IPS-NIHi7 (cell line): ENCODE measurements around the gene CNPY4.

Experiments used
- DNase-seq: peaks from one replicate; pipeline ENCODE4 v3.0.0; 2012; ENCODE audit warnings: mixed read lengths; ENCODE audit errors: extremely low spot score

Gene CNPY4

DNA sequence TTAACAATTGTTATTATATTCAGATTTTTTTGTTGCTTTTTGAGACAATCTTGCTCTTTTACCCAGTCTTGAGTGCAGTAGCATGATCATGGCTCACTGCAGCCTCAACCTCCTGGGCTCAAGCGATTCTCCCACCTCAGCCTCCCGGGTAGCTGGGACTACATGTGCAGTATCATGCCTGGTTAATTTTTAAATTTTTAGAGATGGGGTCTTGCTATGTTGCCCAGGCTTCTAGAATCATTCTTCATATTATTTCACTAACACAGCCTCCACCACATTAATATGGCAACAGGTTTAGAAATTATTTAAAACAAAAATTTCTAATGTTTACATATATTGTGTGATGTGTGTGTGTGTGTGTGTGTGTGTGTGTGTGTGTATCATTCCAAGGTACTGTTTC lies 27.8 kb downstream of the CNPY4 start:
- DNase-seq, result no peak

DNA sequence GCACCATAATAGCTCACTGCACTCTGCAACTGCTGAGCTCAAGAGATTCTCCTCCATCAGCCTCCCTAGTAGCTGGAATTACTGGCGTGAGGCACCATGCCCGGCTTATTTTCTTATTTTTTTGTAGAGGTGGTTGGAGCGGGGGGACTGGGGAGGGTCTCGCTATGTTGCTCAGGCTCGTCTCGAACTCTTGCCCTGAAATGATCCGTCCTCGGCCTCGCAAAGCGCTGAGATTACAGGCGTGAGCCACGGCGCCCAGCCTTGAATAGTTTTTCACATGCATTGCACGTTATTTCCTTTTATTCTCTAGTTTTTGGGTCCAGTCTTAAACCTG lies 28.8 kb downstream of the CNPY4 start:
- no peak for DNase-seq

DNA sequence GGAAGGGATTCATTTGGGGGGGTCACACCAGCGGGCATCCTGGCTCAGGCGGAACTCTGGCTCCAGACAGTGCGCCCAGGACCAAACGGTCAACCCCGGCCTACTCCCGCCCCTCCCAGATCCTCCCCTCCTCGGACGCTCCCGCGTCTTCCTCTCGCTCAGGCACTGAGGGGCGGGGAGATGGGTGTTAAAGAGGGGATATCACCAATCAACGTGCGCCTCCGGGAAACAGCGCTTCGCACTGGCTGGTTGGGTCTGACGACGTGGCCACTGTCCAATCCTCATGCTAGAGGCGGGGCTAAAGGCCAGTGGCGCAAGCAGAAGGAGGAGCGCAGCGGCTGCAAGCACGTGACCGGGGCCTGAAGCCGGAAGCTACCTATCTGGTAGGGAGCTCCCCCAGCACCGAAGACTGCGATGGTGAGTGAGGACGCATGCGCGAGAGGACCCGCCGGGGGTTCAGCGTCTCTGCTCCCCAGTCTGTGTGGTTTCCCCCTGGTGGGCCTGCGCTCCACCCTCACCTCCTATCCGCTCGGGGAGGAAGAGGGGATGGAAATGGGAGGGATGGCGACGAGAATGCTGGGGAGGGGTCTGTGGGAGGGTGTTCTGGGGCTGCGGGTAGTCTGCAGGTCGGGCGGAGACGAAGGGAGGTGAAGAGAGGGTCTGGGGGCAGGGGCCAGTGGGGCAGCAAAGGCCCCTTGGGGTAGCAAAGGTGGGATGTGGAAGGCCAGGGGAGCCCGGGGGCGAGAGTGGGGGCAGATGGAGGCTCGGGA lies 29.3 kb downstream of the CNPY4 start, which contains the start of gene LAMTOR4:
Gene LAMTOR4, plus strand, starts transcription at position 360 of the 770 bp plus-strand sequence. Its CDS starts 55 bp downstream, at position 415.
- DNase-seq, result peak; percentile 100

DNA sequence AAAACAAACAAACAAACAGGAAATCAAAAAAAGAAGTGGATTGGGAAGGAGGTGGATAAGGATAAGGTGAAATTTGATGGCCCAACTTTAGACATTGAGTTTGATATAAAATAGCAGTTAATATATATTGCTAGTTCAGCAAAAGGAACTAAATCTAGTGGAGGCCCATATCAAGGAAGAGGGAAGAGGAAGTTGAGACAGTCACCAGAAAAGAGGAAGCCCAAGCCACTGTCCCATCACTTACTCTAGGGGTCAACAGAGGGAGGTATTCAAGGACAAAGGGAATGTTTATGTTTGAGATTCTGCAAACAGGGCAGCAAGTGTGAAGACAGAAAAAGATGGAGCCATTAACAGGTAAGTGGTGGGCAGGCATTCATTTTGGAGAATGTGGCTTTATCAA lies 33.0 kb downstream of the CNPY4 start:
- no peak for DNase-seq

GRCh38 chr7:100152937-100153666 lies 33.7 kb downstream of the CNPY4 start:
- no peak for DNase-seq

DNA sequence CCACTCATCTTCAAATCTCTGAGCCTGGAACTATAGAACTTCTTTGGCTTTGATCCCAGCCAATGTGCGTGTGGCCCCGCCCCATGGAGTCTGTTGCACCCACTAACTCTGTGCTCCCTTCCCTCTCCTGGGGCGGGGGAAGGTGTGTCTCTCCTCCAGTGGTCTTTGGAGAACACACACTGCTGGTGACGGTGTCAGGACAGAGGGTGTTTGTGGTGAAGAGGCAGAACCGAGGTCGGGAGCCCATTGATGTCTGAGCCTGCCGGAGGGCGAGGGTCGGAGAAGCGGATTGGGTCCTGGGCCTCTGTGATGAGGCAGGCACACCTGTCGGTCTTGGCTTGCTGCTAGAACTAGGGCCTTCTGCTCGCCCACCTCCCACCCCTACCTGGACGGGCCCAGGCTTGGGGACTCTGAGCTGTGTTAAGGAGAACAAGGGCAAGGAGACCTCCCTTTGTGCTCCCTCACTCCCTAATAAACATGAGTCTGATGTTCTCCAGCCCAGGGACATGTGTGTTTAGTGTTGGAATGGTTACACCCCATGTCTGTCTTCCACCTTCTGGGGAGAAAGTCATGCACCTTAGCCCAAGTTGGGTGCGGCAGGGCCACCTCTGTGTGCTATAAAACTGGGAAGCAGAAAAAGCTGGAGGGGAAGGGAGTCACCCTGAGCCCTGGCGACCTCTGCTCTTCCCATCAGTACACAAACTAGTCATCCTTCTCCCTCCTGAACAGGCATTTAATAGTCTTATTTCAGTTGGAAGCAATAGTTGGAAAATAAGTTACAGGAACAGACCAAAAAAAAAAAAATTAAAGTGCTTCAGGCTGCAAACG lies 34.5 kb downstream of the CNPY4 start:
- DNase-seq, result no peak

- no peak for DNase-seq
These were observed 35.4 kb downstream of the CNPY4 start for GRCh38 chr7:100154651-100155491.

- DNase-seq, result no peak
These were observed 36.3 kb downstream of the CNPY4 start for GRCh38 chr7:100155553-100156317.

DNA sequence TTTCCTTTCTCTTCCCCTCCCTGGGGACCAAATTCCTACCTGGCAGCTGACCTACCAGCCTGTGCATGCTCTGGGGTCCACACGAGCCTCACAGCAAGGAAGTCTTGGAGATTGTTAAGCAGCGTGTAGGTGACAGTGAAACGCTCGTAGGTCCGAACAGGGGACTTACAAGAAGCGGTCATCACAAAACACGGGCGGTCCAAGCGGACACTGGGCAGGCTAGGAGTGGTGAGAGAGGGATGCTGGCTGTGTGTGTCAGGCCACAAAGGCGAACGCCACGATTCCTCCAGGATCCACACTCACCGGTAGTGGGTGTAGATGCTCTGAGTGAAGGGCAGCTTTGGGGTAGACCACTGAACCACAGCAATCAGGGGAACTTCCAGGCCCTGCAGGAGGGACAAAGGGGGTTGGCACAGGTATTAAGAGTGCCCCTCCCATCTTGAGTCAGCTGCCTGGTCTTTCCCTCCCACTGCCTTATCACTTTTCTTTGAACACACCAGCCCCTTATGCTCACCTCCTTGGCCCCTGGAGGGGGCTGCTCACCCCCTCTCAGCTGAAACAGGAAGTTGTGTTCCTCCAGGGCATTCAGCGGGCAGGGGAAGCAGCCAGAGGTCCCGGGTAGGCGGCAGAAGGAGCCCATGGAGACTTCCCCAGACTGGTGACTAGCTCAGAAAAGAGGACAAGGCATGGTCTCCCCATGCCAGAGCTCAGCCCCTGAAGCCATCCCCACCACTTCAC lies 37.1 kb downstream of the CNPY4 start:
- DNase-seq, result no peak

DNA sequence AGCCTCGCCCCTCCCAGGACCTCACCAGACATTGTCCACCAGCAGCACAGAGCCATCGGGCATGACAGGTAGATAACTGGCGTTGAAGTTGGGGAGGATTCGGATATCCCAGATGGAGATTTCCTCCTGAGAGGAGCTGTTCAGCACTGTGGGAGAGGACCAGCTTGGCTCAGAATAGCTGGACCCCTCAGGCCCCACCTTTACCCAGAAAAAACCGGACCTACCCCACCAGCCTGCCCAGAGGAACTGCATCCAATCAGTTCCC lies 37.6 kb downstream of the CNPY4 start:
- DNase-seq, result no peak

DNA sequence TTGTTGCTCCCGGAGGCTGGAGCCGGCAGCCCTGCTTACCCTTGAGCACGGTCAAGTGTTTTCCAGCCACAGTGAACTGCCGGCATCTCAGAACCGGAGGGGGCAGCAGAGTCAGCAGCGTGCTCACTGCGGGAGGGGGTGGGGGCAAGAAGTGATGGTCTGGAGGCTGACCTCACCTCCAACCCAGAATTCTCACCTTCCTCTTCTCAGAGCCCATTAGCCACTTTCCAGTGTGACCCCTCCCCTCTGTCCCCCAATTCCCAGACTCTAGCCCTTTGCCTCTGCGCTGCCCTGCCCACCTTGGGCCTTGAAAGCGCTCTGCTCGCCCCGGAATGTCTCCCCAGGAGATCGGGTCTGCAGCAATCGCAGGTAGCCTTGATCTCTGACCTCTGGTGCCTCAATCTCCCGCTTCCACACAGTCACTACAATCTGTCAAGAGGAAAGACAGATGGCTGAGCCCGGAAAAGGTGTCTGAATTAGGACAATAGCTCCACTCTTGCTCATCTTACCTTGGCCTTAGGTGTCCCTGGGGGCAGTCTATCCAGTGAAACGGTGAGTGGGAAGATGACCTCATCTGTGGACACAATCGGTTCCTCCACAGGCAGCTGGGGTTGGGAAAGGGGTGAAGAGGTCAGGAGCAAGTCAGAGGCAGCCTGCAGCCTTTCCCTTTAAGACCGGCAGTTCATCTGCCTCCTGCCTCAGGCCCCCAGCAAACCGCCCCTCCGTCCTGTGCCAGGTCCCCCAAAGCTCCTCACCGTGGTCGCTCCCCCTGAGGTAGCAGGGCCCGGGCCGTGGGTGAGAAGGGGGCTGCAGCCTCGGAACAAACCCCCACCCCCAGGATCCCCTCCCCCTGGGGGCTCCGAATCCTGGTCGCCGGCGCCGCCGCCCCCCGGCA lies 38.1 kb downstream of the CNPY4 start:
- DNase-seq, result peak; percentile 40

DNA sequence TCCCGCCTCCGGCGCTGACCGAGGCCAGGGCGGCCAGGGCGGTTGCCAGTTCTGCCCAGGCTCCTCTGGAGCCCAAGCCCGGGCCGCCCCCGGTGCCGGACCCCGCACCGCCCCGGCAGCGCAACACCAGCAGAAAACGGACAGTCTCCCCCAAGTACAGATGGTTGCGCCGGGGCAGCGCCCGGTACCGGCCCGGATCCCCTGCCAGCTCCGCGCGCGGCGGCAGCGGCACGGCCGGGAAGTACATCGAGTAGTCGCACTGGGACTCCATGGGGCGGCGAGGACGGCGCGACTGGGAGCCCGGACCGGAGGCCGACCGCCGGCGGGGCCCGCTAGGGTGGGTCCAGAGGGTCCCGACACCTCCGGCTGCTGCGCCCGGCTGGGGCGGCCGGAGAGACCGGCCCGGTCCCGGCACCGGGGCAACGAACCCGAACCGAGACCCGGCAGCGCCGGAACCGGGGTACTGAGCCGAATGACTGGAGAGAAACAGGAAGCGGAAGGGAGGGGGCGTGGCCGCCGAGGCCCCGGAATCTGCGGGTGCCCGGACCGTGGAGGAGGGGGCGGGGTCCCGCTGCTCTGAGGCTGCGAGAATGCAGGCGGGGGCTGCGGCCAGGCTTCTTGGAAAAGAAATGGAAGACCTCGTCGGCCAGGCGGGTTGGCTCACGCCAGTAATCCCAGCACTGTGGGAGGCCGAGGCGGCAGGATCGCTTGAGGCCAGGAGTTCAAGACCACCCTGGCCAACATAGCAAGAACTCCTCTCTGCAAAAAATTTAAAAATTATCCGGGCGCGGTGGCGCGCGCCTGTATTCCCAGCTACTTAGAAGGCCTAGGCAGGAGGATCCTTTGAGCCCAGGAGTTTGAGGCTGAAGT lies 39.0 kb downstream of the CNPY4 start, which contains the start of gene TRAPPC14:
Gene TRAPPC14, minus strand, starts transcription at position 495 of the 870 bp plus-strand sequence. Its CDS starts 224 bp downstream, at position 271.
- DNase-seq, result peak; percentile 96

GRCh38 chr7:100159099-100159623 lies 39.7 kb downstream of the CNPY4 start:
- no peak for DNase-seq

DNA sequence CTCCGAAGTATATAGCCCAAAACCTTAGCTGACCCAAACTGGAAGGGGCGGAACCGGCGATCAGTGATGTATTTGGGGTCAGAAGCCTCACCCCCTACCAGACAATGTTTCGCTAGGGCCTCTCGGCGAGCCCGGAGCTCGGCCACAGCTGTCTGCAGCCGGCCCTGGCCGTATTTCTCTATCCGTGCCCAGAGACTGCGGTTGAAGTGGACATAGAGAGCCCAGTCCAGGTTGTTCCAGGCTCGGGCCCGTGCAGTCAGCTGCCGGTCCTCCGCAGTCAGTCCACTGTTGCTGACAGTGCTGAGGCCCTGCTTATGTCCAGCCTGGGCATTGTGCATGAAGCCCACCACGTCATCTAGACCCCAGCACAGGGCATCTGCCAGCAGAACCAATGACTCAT lies 40.6 kb downstream of the CNPY4 start:
- no peak for DNase-seq

GRCh38 chr7:100163006-100163531 lies 43.6 kb downstream of the CNPY4 start:
- DNase-seq, result no peak

DNA sequence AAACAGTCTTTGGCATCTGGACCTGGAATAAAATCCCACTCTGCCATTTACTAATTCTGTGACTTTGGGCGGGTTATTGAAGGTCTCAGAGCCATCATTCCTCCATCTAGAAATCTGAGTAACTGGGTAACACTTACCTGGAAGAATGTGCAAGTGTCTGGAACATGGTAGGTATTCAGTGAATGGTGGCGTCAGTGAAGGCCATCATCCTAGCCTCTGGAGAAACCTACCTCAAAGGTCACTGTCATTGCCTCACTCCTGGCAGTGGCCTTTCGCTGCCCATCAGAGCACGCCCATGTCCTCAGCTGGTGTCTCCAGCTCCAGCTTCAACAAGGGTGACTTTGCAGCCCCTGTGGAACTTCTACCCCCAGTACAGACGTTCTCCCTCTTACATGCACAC lies 44.4 kb downstream of the CNPY4 start:
- no peak for DNase-seq

DNA sequence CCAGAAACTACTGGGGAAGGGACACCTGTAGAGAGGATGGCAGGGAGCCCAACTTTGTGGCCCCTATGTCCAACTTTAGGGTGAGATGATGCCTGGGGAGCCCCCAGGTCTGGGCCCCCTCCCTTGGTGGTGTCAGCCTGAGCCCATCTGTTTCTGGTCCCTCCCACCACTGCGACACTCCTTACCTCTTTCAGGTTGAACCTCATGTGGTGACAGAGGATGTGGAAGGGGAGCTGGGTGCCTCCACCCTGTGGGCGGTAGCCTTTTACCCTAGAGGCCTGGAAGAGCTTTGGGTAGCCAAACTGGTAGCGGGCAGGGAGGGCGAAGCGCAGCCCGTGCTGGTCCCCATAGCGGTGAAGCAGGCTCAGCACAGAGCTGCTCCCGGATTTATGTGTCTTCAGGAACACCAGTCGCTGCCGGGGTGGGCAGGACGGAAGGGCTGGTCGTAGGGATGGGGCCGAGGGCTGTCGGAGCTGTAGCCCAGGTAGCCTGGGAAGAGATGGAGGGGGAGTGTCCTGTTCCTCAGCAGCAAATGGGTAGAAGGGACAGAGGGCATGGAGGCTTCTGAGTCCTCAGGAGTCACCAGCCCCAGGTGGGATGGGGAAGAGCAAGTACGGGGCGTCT lies 47.0 kb downstream of the CNPY4 start:
- no peak for DNase-seq
